ENCODE results near the gene LPAR1. TPM values are rescaled to one million over a fixed set of nuclear protein-coding genes. Genes with fewer than 3 reads are reported as not detected.

Gene LPAR1
- total RNA-seq, 4 donors from 2014 or later: 25.1 to 93.0 (median 64.8) TPM

GRCh38 chr9:110979636-110980035 lies 58.6 kb downstream of the LPAR1 start:
- ATAC-seq (ENCODE audit: low FRiP score) (no peak), DNase-seq (ENCODE audit: low spot score) (no peak)
- no peak for TF ChIP-seq CTCF (IDR thresholded peaks at IDR 0.05)

- DNase-seq (ENCODE audit: low spot score) (no peak), ATAC-seq (ENCODE audit: low FRiP score) (no peak)
- no peak for TF ChIP-seq CTCF (IDR thresholded peaks at IDR 0.05)
Measured at GRCh38 chr9:110978516-110978915, 59.8 kb downstream of the LPAR1 start.

GRCh38 chr9:110977259-110977709 lies 61.0 kb downstream of the LPAR1 start:
- DNase-seq (ENCODE audit: low spot score) (no peak), ATAC-seq (ENCODE audit: low FRiP score) (peak; percentile 50)
- no peak for TF ChIP-seq CTCF (IDR thresholded peaks at IDR 0.05)

GRCh38 chr9:110975969-110976368 lies 62.3 kb downstream of the LPAR1 start:
- ATAC-seq (ENCODE audit: low FRiP score): peak; percentile 69
- DNase-seq (ENCODE audit: low spot score): no peak
- TF ChIP-seq CTCF (IDR thresholded peaks at IDR 0.05): no peak

GRCh38 chr9:110975278-110975677 lies 63.0 kb downstream of the LPAR1 start:
- no peak for TF ChIP-seq CTCF (IDR thresholded peaks at IDR 0.05)
- DNase-seq (ENCODE audit: low spot score): no peak
- no peak for ATAC-seq (ENCODE audit: low FRiP score)

- no peak for DNase-seq (ENCODE audit: low spot score)
- ATAC-seq (ENCODE audit: low FRiP score): no peak
- TF ChIP-seq CTCF (IDR thresholded peaks at IDR 0.05): no peak
Measured at GRCh38 chr9:110971705-110972104, 66.6 kb downstream of the LPAR1 start.

GRCh38 chr9:110971234-110971633 lies 67.0 kb downstream of the LPAR1 start:
- no peak for ATAC-seq (ENCODE audit: low FRiP score)
- no peak for TF ChIP-seq CTCF (IDR thresholded peaks at IDR 0.05)
- no peak for DNase-seq (ENCODE audit: low spot score)
